Measurements from ENCODE around the gene C20orf144.

DNA sequence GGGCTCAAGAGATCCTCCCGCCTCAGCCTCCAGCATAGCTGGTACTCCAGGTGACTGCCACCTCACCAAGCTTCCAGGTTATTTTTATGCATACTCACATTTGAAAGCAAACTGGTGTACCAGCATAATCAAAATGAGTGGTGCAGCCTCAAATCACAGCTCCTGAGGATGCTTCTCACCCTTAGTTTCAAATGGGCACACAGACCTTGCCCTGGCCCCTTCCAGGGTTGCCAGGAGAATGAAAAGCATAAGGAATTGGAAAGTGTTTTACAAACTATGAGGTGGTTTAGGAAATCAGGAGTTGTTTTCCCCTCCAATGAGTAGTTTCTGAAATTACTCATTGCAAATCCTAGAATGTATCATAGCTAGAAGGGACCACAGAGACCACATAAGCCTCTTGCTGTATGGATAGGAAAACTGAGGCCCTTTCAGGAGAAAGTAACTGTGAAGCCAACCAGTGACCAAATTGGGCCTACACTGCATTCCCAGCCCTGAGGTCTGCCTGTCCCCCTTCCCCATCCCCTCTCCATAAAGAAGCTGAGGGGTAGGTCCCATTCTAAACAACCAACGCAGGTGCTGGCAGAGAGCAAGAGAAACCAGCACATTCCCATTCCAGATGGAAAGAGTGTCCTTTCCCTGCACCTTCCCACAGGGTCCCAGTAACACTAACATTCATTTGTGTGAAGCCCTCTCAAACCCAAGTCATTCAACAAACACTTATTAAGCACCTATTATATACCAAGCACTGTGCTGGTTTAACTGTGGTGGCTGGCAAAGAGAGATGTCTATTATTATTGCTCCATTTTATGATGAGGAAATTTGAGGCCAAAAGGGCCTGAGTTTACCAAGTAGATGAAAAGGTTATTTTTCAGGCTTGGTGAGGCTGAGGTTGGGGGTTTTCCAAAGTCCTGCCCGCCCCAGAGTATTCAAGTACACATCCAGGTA lies 26.1 kb downstream of the C20orf144 start:
- TF ChIP-seq, protein P1, sequence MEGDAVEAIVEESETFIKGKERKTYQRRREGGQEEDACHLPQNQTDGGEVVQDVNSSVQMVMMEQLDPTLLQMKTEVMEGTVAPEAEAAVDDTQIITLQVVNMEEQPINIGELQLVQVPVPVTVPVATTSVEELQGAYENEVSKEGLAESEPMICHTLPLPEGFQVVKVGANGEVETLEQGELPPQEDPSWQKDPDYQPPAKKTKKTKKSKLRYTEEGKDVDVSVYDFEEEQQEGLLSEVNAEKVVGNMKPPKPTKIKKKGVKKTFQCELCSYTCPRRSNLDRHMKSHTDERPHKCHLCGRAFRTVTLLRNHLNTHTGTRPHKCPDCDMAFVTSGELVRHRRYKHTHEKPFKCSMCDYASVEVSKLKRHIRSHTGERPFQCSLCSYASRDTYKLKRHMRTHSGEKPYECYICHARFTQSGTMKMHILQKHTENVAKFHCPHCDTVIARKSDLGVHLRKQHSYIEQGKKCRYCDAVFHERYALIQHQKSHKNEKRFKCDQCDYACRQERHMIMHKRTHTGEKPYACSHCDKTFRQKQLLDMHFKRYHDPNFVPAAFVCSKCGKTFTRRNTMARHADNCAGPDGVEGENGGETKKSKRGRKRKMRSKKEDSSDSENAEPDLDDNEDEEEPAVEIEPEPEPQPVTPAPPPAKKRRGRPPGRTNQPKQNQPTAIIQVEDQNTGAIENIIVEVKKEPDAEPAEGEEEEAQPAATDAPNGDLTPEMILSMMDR (IDR thresholded peaks at IDR 0.05; ENCODE audit: low read depth, low read length), result no peak
- no peak for TF ChIP-seq EZH2phosphoT487 (IDR thresholded peaks at IDR 0.05; ENCODE audit: low read depth)

All from OCI-LY3 (cell line).